ELF-1 (cell line): ENCODE data around the gene DUOXA1.
"Not testable (repeated sequence)": the region's sequence is repeated elsewhere in the genome, so short reads cannot be mapped to it uniquely, and the experiment has no call there.

Experiments used
- DNase-seq: peaks from one replicate; pipeline ENCODE4 v3.0.0-alpha.2; 2016; ENCODE audit warnings: low read depth, low spot score

DUOXA1 gene

GRCh38 chr15:45089712-45090373 lies 39.8 kb downstream of the DUOXA1 start:
- no peak for DNase-seq

- peak; percentile 39 for DNase-seq
These were observed 40.6 kb downstream of the DUOXA1 start for GRCh38 chr15:45088801-45089711.

- no peak for DNase-seq
These were observed 42.2 kb downstream of the DUOXA1 start for GRCh38 chr15:45087513-45087912.

- DNase-seq: no peak
These were observed 45.5 kb downstream of the DUOXA1 start for GRCh38 chr15:45084163-45084562.

GRCh38 chr15:45083223-45083622 lies 46.5 kb downstream of the DUOXA1 start:
- no peak for DNase-seq

GRCh38 chr15:45082412-45082811 lies 47.3 kb downstream of the DUOXA1 start:
- DNase-seq: not testable (repeated sequence)

GRCh38 chr15:45080593-45080992 lies 49.1 kb downstream of the DUOXA1 start:
- DNase-seq: not testable (repeated sequence)

GRCh38 chr15:45079628-45080246 lies 49.9 kb downstream of the DUOXA1 start:
- not testable (repeated sequence) for DNase-seq

GRCh38 chr15:45079201-45079600 lies 50.5 kb downstream of the DUOXA1 start:
- not testable (repeated sequence) for DNase-seq

GRCh38 chr15:45077391-45077790 lies 52.3 kb downstream of the DUOXA1 start:
- DNase-seq: not testable (repeated sequence)

GRCh38 chr15:45075440-45076320 lies 54.0 kb downstream of the DUOXA1 start:
- DNase-seq: not testable (repeated sequence)

GRCh38 chr15:45073602-45074001 lies 56.1 kb downstream of the DUOXA1 start:
- not testable (repeated sequence) for DNase-seq

GRCh38 chr15:45069942-45070360 lies 59.7 kb downstream of the DUOXA1 start:
- DNase-seq: not testable (repeated sequence)
